ENCODE results near the gene DRD2. TPM values are rescaled to one million over a fixed set of nuclear protein-coding genes. Genes with fewer than 3 reads are reported as not detected.
A peak's percentile ranks its signal among the peaks of the same experiment; 100 is the strongest.
"Not testable (repeated sequence)": the region's sequence is repeated elsewhere in the genome, so short reads cannot be mapped to it uniquely, and the experiment has no call there.

Gene DRD2
- under 1 TPM in 2 of 4 donors, not detected in 2; 0.28 to 0.41 TPM for polyA plus RNA-seq
- long read RNA-seq, donor 1 = 0 reads
- long read RNA-seq, donor 2 = 0 reads
- long read RNA-seq, donor 3 = 0 reads
- long read RNA-seq, donor 4 = 0 reads
- long read RNA-seq, donor 5 = 0 reads
- long read RNA-seq, donor 6 = 0 reads
- long read RNA-seq, donor 7 = 0 reads
- long read RNA-seq, donor 8 = 0 reads
- long read RNA-seq, donor 9 = 0 reads
- long read RNA-seq, donor 10, partial matches to known transcripts = 0 of 1 reads
- long read RNA-seq, donor 10, other reads (novel, unspliced or antisense) = 0 of 1 reads

DNA sequence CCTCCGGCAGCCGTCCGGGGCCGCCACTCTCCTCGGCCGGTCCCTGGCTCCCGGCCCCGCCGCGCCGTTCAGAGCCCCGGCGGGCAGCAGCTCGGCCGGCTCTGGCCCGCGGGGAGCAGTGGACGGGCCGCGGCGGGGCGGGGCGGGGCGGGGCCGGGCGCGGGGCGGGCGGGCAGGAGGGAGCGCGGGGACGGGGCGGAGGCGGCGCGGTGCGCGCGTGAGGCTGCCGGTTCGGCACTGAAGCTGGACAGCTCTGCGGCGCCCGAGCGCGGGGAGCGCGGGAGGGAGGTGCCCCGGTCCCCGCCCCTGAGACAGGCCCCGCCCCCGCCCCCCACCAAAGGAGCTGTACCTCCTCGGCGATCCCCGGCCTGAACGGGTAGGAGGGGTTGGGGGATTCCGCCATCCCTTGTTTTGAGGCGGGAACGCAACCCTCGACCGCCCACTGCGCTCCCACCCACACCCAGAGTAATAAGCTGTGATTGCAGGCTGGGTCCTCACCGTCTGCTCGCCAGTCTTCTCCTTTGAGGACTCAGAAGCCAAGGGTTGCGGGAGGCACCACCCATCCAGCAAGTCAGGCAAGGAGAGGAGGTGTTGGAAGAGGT lies at the start of gene DRD2:
Gene DRD2 (minus strand): TSS at position 239 of the 602 bp plus-strand sequence. CDS start 50,747 bp downstream, outside the sequence.
- H3K4me3 ChIP-seq (ENCODE audit: low read depth in 1 of 3, low read length in 3 of 3) = peak within 1 kb of the TSS in 1 of 3 donors; percentile 16
- peaks cover 7 to 44% (median 33%) of the 10 kb centered on the region in 3 donors for H3K27me3 ChIP-seq (ENCODE audit: control insufficient read depth in 3 of 3, insufficient read depth in 3 of 3, low read length in 3 of 3)
- no peaks in the 10 kb centered on the region for H3K9me3 ChIP-seq (ENCODE audit: control insufficient read depth in 2 of 2, insufficient read depth in 1 of 2, low read depth in 1 of 2, low read length in 1 of 2)
- WGBS, 3 donors = 3 to 12% (median 3%) methylated on average over 19 to 65 of the region's 65 CpGs
- no peak within 1 kb of the TSS for H3K27ac ChIP-seq (ENCODE audit: low read depth in 1 of 3, low read length in 2 of 3)
- no peaks in the 10 kb centered on the region for H3K4me1 ChIP-seq (ENCODE audit: control insufficient read depth in 3 of 3, insufficient read depth in 2 of 3, low read depth in 1 of 3, low read length in 2 of 3)
- no peaks in the 10 kb centered on the region for H3K36me3 ChIP-seq (ENCODE audit: control insufficient read depth in 3 of 3, insufficient read depth in 2 of 3, low read depth in 1 of 3, low read length in 3 of 3)
- FAIRE-seq (no peak), DNase-seq (peak in 1 of 2 donors; percentile 16)

DNA sequence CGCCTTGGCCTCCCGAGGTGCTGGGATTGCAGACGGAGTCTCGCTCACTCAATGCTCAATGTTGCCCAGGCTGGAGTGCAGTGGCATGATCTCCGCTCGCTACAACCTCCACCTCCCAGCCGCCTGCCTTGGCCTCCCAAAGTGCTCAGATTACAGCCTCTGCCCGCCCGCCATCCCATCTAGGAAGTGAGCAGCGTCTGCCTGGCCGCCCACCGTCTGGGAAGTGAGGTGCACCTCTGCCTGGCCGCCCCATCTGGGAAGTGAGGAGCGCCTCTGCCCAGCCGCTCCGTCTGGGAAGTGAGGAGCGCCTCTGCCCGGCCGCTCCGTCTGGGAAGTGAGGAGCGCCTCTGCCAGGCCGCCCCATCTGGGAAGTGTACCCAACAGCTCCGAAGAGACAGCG lies 48.7 kb upstream of the DRD2 start:
- H3K27ac ChIP-seq (ENCODE audit: low read depth in 1 of 3, low read length in 2 of 3); H3K4me1 ChIP-seq (ENCODE audit: control insufficient read depth in 3 of 3, insufficient read depth in 2 of 3, low read depth in 1 of 3, low read length in 2 of 3); H3K27me3 ChIP-seq (ENCODE audit: control insufficient read depth in 3 of 3, insufficient read depth in 3 of 3, low read length in 3 of 3); DNase-seq; FAIRE-seq; H3K9me3 ChIP-seq (ENCODE audit: control insufficient read depth in 2 of 2, insufficient read depth in 1 of 2, low read depth in 1 of 2, low read length in 1 of 2); H3K36me3 ChIP-seq (ENCODE audit: control insufficient read depth in 3 of 3, insufficient read depth in 2 of 3, low read depth in 1 of 3, low read length in 3 of 3); H3K4me3 ChIP-seq (ENCODE audit: low read depth in 1 of 3, low read length in 3 of 3): not testable (repeated sequence)
- 95% methylated on average over 23 to 24 of the region's 24 CpGs for WGBS, 3 donors

GRCh38 chr11:113521737-113522517 lies 46.7 kb upstream of the DRD2 start:
- Histone ChIP-seq H3K4me1 (ENCODE audit: control insufficient read depth in 3 of 3, insufficient read depth in 2 of 3, low read depth in 1 of 3, low read length in 2 of 3) (no peaks in the 10 kb centered on the region), H3K27ac (ENCODE audit: low read depth in 1 of 3, low read length in 2 of 3) (no peak overlapping the region), H3K4me3 (ENCODE audit: low read depth in 1 of 3, low read length in 3 of 3) (no peak overlapping the region), H3K27me3 (ENCODE audit: control insufficient read depth in 3 of 3, insufficient read depth in 3 of 3, low read length in 3 of 3) (peaks cover 0 to 4% (median 0%) of the 10 kb centered on the region in 3 donors), H3K9me3 (ENCODE audit: control insufficient read depth in 2 of 2, insufficient read depth in 1 of 2, low read depth in 1 of 2, low read length in 1 of 2) (peaks cover 0 to 3% of the 10 kb centered on the region in 2 donors), H3K36me3 (ENCODE audit: control insufficient read depth in 3 of 3, insufficient read depth in 2 of 3, low read depth in 1 of 3, low read length in 3 of 3) (no peaks in the 10 kb centered on the region)
- DNase-seq (no peak), FAIRE-seq (no peak)
- 50 to 64% (median 62%) methylated on average over 3 of the region's 3 CpGs for WGBS, 3 donors

GRCh38 chr11:113519989-113520613 lies 44.9 kb upstream of the DRD2 start:
- H3K4me1 ChIP-seq (ENCODE audit: control insufficient read depth in 3 of 3, insufficient read depth in 2 of 3, low read depth in 1 of 3, low read length in 2 of 3) = no peaks in the 10 kb centered on the region
- no peak for FAIRE-seq
- DNase-seq = no peak

DNA sequence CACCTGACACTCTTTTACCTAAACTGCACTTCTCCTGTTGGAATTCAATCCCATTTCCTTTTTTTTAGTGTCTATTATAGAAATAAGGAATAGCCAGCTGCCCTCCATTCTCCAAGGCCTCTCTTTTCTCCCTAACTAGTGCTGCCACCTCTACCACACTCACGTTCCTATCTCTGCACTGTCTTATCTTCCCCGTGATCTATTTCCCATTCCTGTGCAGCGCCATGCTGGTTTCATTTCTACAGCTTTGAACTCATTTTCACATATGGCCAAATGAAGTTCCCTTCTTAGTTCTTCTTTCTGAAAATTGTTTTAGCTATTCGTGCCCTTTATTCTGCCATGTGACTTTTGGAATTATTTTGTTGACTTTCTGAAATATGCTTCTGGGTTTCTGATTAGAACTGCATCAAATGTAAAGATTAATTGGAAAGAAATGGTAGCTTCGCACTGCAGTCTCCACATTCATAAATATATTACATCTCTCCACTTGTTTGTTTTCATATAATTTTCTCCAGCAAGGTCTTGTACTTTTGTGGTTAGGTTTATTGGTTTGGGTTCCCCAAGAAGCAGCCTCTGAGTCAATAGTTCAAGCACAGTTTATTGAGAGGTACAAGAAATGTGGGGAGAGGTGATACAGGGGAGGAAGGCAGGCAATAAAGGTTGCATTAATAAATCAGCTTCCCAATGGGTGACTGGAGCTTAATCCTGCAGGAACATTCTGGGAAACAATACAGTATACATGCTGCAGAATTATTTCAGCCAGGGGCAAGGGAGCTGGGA lies 43.7 kb upstream of the DRD2 start:
- DNase-seq (no peak), FAIRE-seq (no peak)
- peaks cover 0 to 3% of the 10 kb centered on the region in 2 donors for H3K9me3 ChIP-seq (ENCODE audit: control insufficient read depth in 2 of 2, insufficient read depth in 1 of 2, low read depth in 1 of 2, low read length in 1 of 2)
- no peak overlapping the region for H3K4me3 ChIP-seq (ENCODE audit: low read depth in 1 of 3, low read length in 3 of 3)
- no peak overlapping the region for H3K27ac ChIP-seq (ENCODE audit: low read depth in 1 of 3, low read length in 2 of 3)
- WGBS, 3 donors = 75 to 82% (median 76%) methylated on average over 5 of the region's 5 CpGs
- H3K4me1 ChIP-seq (ENCODE audit: control insufficient read depth in 3 of 3, insufficient read depth in 2 of 3, low read depth in 1 of 3, low read length in 2 of 3) = no peaks in the 10 kb centered on the region
- H3K36me3 ChIP-seq (ENCODE audit: control insufficient read depth in 3 of 3, insufficient read depth in 2 of 3, low read depth in 1 of 3, low read length in 3 of 3) = no peaks in the 10 kb centered on the region
- H3K27me3 ChIP-seq (ENCODE audit: control insufficient read depth in 3 of 3, insufficient read depth in 3 of 3, low read length in 3 of 3) = peaks cover 0 to 4% (median 0%) of the 10 kb centered on the region in 3 donors

More at GRCh38 chr11:113519989-113520613, 44.9 kb upstream of the DRD2 start:
- no peak overlapping the region for H3K27ac ChIP-seq (ENCODE audit: low read depth in 1 of 3, low read length in 2 of 3)
- H3K4me3 ChIP-seq (ENCODE audit: low read depth in 1 of 3, low read length in 3 of 3) = no peak overlapping the region
- H3K27me3 ChIP-seq (ENCODE audit: control insufficient read depth in 3 of 3, insufficient read depth in 3 of 3, low read length in 3 of 3) = peaks cover 0 to 4% (median 0%) of the 10 kb centered on the region in 3 donors
- peaks cover 0 to 3% of the 10 kb centered on the region in 2 donors for H3K9me3 ChIP-seq (ENCODE audit: control insufficient read depth in 2 of 2, insufficient read depth in 1 of 2, low read depth in 1 of 2, low read length in 1 of 2)
- H3K36me3 ChIP-seq (ENCODE audit: control insufficient read depth in 3 of 3, insufficient read depth in 2 of 3, low read depth in 1 of 3, low read length in 3 of 3) = no peaks in the 10 kb centered on the region
- WGBS, 3 donors = 47 to 61% (median 53%) methylated on average over 4 of the region's 4 CpGs

- Histone ChIP-seq H3K4me1 (ENCODE audit: control insufficient read depth in 3 of 3, insufficient read depth in 2 of 3, low read depth in 1 of 3, low read length in 2 of 3) (no peaks in the 10 kb centered on the region), H3K36me3 (ENCODE audit: control insufficient read depth in 3 of 3, insufficient read depth in 2 of 3, low read depth in 1 of 3, low read length in 3 of 3) (no peaks in the 10 kb centered on the region), H3K4me3 (ENCODE audit: low read depth in 1 of 3, low read length in 3 of 3) (no peak overlapping the region), H3K27me3 (ENCODE audit: control insufficient read depth in 3 of 3, insufficient read depth in 3 of 3, low read length in 3 of 3) (peaks cover 0 to 4% (median 0%) of the 10 kb centered on the region in 3 donors), H3K9me3 (ENCODE audit: control insufficient read depth in 2 of 2, insufficient read depth in 1 of 2, low read depth in 1 of 2, low read length in 1 of 2) (no peaks in the 10 kb centered on the region), H3K27ac (ENCODE audit: low read depth in 1 of 3, low read length in 2 of 3) (no peak overlapping the region)
- FAIRE-seq (no peak), DNase-seq (no peak)
- WGBS, 3 donors = 89 to 95% (median 92%) methylated on average over 6 of the region's 6 CpGs
Observed at GRCh38 chr11:113517361-113517760, 42.2 kb upstream of the DRD2 start.

GRCh38 chr11:113514856-113515255 lies 39.7 kb upstream of the DRD2 start:
- no peaks in the 10 kb centered on the region for H3K4me1 ChIP-seq (ENCODE audit: control insufficient read depth in 3 of 3, insufficient read depth in 2 of 3, low read depth in 1 of 3, low read length in 2 of 3)
- H3K9me3 ChIP-seq (ENCODE audit: control insufficient read depth in 2 of 2, insufficient read depth in 1 of 2, low read depth in 1 of 2, low read length in 1 of 2) = no peaks in the 10 kb centered on the region
- WGBS, 3 donors = 57 to 78% (median 69%) methylated on average over 2 of the region's 2 CpGs
- peaks cover 0 to 4% (median 0%) of the 10 kb centered on the region in 3 donors for H3K27me3 ChIP-seq (ENCODE audit: control insufficient read depth in 3 of 3, insufficient read depth in 3 of 3, low read length in 3 of 3)
- H3K27ac ChIP-seq (ENCODE audit: low read depth in 1 of 3, low read length in 2 of 3) = no peak overlapping the region
- no peaks in the 10 kb centered on the region for H3K36me3 ChIP-seq (ENCODE audit: control insufficient read depth in 3 of 3, insufficient read depth in 2 of 3, low read depth in 1 of 3, low read length in 3 of 3)
- H3K4me3 ChIP-seq (ENCODE audit: low read depth in 1 of 3, low read length in 3 of 3) = no peak overlapping the region
- no peak for FAIRE-seq
- DNase-seq = no peak

All from small intestine (tissue), 16 donors.